Esophagus squamous epithelium (tissue), 4 donors: ENCODE measurements around the gene COX6B2.

ENCODE experiments used
- CTCF ChIP-seq, 6 experiments: fragments of 450-650 bp in 4 of 6; fragments of 200-600 bp in 2 of 6; sonication (generic) in 2 of 6; IDR thresholded peaks; one replicate each; pipeline ENCODE4 v1.5.1; 2016 to 2019; ENCODE audit warnings: antibody characterized with exemption in 6 of 6, mild to moderate bottlenecking in 4 of 6, moderate library complexity in 4 of 6
- POLR2A ChIP-seq, 4 donors: fragments of 450-650 bp; IDR thresholded peaks; one replicate each; pipeline ENCODE4 v1.6.1; 2017; ENCODE audit warnings: antibody characterized with exemption in 4 of 4, mild to moderate bottlenecking in 4 of 4, moderate library complexity in 3 of 4

- TF ChIP-seq CTCF (IDR thresholded peaks at IDR 0.05): no peak
- no peak for TF ChIP-seq POLR2A (IDR thresholded peaks at IDR 0.05)
Measured at GRCh38 chr19:55321466-55322137, 32.9 kb downstream of the COX6B2 start.
